ENCODE measurements around the gene TMC1.
"Not testable (repeated sequence)": the region's sequence is repeated elsewhere in the genome, so short reads cannot be mapped to it uniquely, and the experiment has no call there.

Gene TMC1

GRCh38 chr9:72489986-72490385 is 31.4 kb upstream of the TMC1 start:
- TF ChIP-seq POLR2A (IDR thresholded peaks at IDR 0.05; ENCODE audit: low read depth, low read length), result no peak
- no peak for TF ChIP-seq POLR2AphosphoS5 (IDR thresholded peaks at IDR 0.05; ENCODE audit: low read depth, low read length)
- no peak for TF ChIP-seq TAF1 (IDR thresholded peaks at IDR 0.05; ENCODE audit: borderline replicate concordance, low read depth, low read length)
- FAIRE-seq (no peak), DNase-seq (ENCODE audit: insufficient read length) (no peak)

DNA sequence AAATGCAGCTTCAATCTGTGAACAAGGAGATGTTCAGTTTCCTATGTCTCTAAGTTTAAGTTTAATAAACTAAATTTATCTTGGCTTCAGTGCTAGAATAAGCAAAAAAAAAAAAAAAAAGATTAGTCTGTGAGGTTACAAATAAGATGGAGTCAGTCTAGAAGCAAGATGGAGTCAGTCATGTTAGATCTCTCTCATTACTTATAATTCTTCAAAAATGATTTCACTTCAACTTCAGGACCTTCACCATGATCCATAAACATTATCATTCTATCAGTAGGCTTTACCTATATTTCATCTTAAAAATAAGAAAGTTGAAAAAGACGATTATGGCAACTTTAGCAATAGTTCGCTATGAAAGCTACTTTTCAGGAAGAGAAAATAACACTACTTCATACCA is 30.2 kb upstream of the TMC1 start:
- FAIRE-seq (no peak), DNase-seq (ENCODE audit: insufficient read length) (no peak)
- TF ChIP-seq POLR2AphosphoS5 (IDR thresholded peaks at IDR 0.05; ENCODE audit: low read depth, low read length), result no peak
- no peak for TF ChIP-seq TAF1 (IDR thresholded peaks at IDR 0.05; ENCODE audit: borderline replicate concordance, low read depth, low read length)
- no peak for TF ChIP-seq POLR2A (IDR thresholded peaks at IDR 0.05; ENCODE audit: low read depth, low read length)

DNA sequence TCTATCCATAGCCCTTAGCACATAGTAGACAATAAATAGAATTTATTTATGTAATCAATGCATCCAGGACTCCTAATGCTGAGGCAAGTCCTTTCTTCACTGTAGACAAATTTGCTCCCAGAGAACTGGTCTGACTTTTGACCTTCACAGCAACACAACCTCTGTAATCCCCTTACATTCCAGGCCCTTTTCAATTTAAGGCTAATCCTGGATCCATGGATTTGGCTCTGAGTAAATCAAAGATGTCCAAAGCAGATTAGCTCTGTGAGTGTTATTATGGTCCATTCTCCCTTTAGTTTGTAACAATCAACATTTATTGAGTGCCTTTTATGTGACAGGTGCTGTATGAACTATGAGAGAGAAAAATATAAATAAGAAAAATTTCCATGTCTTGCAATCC is 27.4 kb upstream of the TMC1 start:
- DNase-seq (ENCODE audit: insufficient read length) (no peak), FAIRE-seq (no peak)
- no peak for TF ChIP-seq POLR2A (IDR thresholded peaks at IDR 0.05; ENCODE audit: low read depth, low read length)
- no peak for TF ChIP-seq TAF1 (IDR thresholded peaks at IDR 0.05; ENCODE audit: borderline replicate concordance, low read depth, low read length)
- no peak for TF ChIP-seq POLR2AphosphoS5 (IDR thresholded peaks at IDR 0.05; ENCODE audit: low read depth, low read length)

GRCh38 chr9:72497447-72498046 is 23.9 kb upstream of the TMC1 start:
- TF ChIP-seq POLR2AphosphoS5 (IDR thresholded peaks at IDR 0.05; ENCODE audit: low read depth, low read length) (no peak), TAF1 (IDR thresholded peaks at IDR 0.05; ENCODE audit: borderline replicate concordance, low read depth, low read length) (no peak), POLR2A (IDR thresholded peaks at IDR 0.05; ENCODE audit: low read depth, low read length) (no peak)
- DNase-seq (ENCODE audit: insufficient read length) (no peak), FAIRE-seq (no peak)

DNA sequence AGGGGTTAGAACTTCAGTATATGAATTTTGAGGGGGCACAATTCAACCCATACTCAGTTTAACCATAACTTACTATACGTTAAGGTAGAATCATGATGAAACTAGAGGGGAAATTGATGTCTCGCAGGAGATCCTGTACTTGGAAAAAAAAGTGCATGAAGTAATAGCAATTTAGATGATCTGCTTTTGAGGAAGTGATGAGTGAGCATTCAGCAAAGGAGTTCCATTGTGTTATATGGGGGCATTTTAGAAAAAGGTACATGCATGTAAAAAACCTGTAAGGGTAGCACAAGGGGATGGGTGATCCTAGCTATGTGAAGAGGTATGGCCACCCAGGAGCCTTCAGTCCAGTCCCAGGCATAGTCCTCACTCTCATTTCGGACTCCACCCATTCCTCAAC is 14.8 kb upstream of the TMC1 start:
- no peak for FAIRE-seq
- no peak for DNase-seq (ENCODE audit: insufficient read length)
- TF ChIP-seq TAF1 (IDR thresholded peaks at IDR 0.05; ENCODE audit: borderline replicate concordance, low read depth, low read length) (no peak), POLR2AphosphoS5 (IDR thresholded peaks at IDR 0.05; ENCODE audit: low read depth, low read length) (no peak), POLR2A (IDR thresholded peaks at IDR 0.05; ENCODE audit: low read depth, low read length) (no peak)

DNA sequence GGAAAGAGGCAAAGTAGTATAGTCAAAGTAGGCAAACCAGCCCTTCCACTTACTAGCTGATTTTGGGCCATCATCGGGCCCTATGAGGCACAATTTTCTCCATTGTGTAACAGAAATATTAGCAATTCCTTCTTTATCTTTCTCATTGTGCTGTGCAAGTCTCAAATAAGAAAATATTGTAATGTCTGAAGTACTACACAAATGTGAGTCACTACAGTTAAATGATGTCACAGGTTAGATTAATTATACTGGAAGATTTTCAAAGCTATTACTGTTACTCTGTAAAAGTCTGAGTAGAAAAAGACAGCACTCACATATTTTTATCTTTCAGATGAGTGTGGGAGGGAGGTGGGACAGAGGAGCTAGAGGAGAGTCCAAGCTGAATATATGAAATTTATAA is 12.4 kb upstream of the TMC1 start:
- no peak for FAIRE-seq
- TF ChIP-seq POLR2AphosphoS5 (IDR thresholded peaks at IDR 0.05; ENCODE audit: low read depth, low read length), result no peak
- TF ChIP-seq TAF1 (IDR thresholded peaks at IDR 0.05; ENCODE audit: borderline replicate concordance, low read depth, low read length), result no peak
- no peak for TF ChIP-seq POLR2A (IDR thresholded peaks at IDR 0.05; ENCODE audit: low read depth, low read length)
- DNase-seq (ENCODE audit: insufficient read length), result no peak

GRCh38 chr9:72509635-72510034 is 11.8 kb upstream of the TMC1 start:
- no peak for FAIRE-seq
- TF ChIP-seq POLR2AphosphoS5 (IDR thresholded peaks at IDR 0.05; ENCODE audit: low read depth, low read length), result no peak
- TF ChIP-seq TAF1 (IDR thresholded peaks at IDR 0.05; ENCODE audit: borderline replicate concordance, low read depth, low read length), result no peak
- TF ChIP-seq POLR2A (IDR thresholded peaks at IDR 0.05; ENCODE audit: low read depth, low read length), result no peak
- no peak for DNase-seq (ENCODE audit: insufficient read length)

DNA sequence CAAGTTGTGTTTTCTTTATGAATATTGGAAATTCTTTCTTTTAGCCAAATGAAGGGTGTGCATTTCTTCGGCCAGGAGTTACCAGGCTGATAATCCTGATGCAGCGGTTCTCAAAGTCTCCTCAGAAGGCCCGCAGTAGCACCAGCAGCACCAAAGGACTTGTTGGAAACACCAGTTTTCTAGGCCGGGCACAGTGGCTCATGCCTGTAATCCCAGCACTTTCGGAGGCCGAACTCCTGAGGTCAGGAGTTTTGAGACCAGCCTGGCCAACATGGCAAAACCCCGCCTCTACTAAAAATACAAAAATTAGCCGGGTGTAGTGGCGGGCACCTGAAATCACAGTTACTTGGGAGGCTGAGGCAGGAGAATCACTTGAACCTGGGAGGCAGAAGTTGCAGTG is 397 bp upstream of the TMC1 start:
- not testable (repeated sequence) for FAIRE-seq; DNase-seq (ENCODE audit: insufficient read length)

- DNase-seq (ENCODE audit: insufficient read length), result no peak
- TF ChIP-seq TAF1 (IDR thresholded peaks at IDR 0.05; ENCODE audit: borderline replicate concordance, low read depth, low read length) (no peak), POLR2AphosphoS5 (IDR thresholded peaks at IDR 0.05; ENCODE audit: low read depth, low read length) (no peak), POLR2A (IDR thresholded peaks at IDR 0.05; ENCODE audit: low read depth, low read length) (no peak)
- FAIRE-seq, result peak; percentile 66
Measured at GRCh38 chr9:72524820-72525540, 3.6 kb downstream of the TMC1 start.

- DNase-seq (ENCODE audit: insufficient read length), result peak; percentile 25
- TF ChIP-seq TAF1 (IDR thresholded peaks at IDR 0.05; ENCODE audit: borderline replicate concordance, low read depth, low read length) (peak; percentile 46; the same call in 1 of the 2 replicates), POLR2AphosphoS5 (IDR thresholded peaks at IDR 0.05; ENCODE audit: low read depth, low read length) (no peak), POLR2A (IDR thresholded peaks at IDR 0.05; ENCODE audit: low read depth, low read length) (peak; percentile 56; the same call in 1 of the 2 replicates)
- FAIRE-seq, result peak; percentile 88
Measured at GRCh38 chr9:72526901-72527800, 5.7 kb downstream of the TMC1 start.

DNA sequence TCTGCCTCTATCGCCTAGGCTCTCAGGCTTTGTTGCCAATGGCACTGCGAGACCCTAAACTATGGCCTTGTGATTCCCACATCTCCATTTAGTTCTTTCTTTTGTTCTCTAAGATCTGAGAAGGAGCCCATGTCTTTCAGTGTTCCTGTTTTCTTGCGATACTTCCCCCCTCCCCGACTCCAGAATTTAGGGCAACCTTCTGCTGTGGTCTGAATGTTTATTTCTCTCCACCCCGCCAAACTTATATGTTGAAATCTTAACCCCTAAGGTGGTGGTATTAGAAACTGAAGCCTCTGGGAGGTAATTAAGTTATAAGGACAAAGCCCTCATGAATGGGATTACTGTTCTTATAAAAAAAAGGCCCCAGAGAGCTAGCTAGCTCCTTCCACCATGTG is 6.4 kb downstream of the TMC1 start:
- DNase-seq (ENCODE audit: insufficient read length), result no peak
- no peak for FAIRE-seq
- TF ChIP-seq POLR2AphosphoS5 (IDR thresholded peaks at IDR 0.05; ENCODE audit: low read depth, low read length) (no peak), POLR2A (IDR thresholded peaks at IDR 0.05; ENCODE audit: low read depth, low read length) (no peak), TAF1 (IDR thresholded peaks at IDR 0.05; ENCODE audit: borderline replicate concordance, low read depth, low read length) (no peak)

Data from GM12892 (cell line).